ENCODE measurements around the gene AP3D1. TPM values are rescaled to one million over a fixed set of nuclear protein-coding genes. Genes with fewer than 3 reads are reported as not detected.

AP3D1 gene
- polyA plus RNA-seq, 4 donors: 96.5 to 124 (median 111) TPM

- no peak for DNase-seq (ENCODE audit: low read depth in 4 of 4, low spot score in 3 of 4)
Measured at GRCh38 chr19:2070986-2071673, 80.2 kb downstream of the AP3D1 start.

GRCh38 chr19:2070436-2070827 lies 80.9 kb downstream of the AP3D1 start:
- no peak for DNase-seq (ENCODE audit: low read depth in 4 of 4, low spot score in 3 of 4)

GRCh38 chr19:2064788-2065524 lies 86.4 kb downstream of the AP3D1 start:
- no peak for DNase-seq (ENCODE audit: low read depth in 4 of 4, low spot score in 3 of 4)

- DNase-seq (ENCODE audit: low read depth in 4 of 4, low spot score in 3 of 4): no peak
Measured at GRCh38 chr19:2064395-2064787, 87.0 kb downstream of the AP3D1 start.

- no peak for DNase-seq (ENCODE audit: low read depth in 4 of 4, low spot score in 3 of 4)
Measured at GRCh38 chr19:2063824-2064223, 87.5 kb downstream of the AP3D1 start.

GRCh38 chr19:2062770-2063169 lies 88.6 kb downstream of the AP3D1 start:
- DNase-seq (ENCODE audit: low read depth in 4 of 4, low spot score in 3 of 4): no peak

- no peak for DNase-seq (ENCODE audit: low read depth in 4 of 4, low spot score in 3 of 4)
Measured at GRCh38 chr19:2062389-2062729, 89.0 kb downstream of the AP3D1 start.

- peak; percentile 96 to 99 (median 97) for DNase-seq (ENCODE audit: low read depth in 4 of 4, low spot score in 3 of 4)
Measured at GRCh38 chr19:2061495-2062388, 89.6 kb downstream of the AP3D1 start.

GRCh38 chr19:2060884-2061494 lies 90.4 kb downstream of the AP3D1 start:
- DNase-seq (ENCODE audit: low read depth in 4 of 4, low spot score in 3 of 4): no peak

GRCh38 chr19:2059422-2060201 lies 91.8 kb downstream of the AP3D1 start:
- no peak for DNase-seq (ENCODE audit: low read depth in 4 of 4, low spot score in 3 of 4)

- no peak for DNase-seq (ENCODE audit: low read depth in 4 of 4, low spot score in 3 of 4)
Measured at GRCh38 chr19:2058570-2059421, 92.6 kb downstream of the AP3D1 start.

GRCh38 chr19:2057484-2058469 lies 93.6 kb downstream of the AP3D1 start:
- DNase-seq (ENCODE audit: low read depth in 4 of 4, low spot score in 3 of 4): no peak

GRCh38 chr19:2056837-2057192 lies 94.6 kb downstream of the AP3D1 start:
- no peak for DNase-seq (ENCODE audit: low read depth in 4 of 4, low spot score in 3 of 4)

GRCh38 chr19:2055931-2056836 lies 95.2 kb downstream of the AP3D1 start:
- no peak for DNase-seq (ENCODE audit: low read depth in 4 of 4, low spot score in 3 of 4)

GRCh38 chr19:2054763-2055162 lies 96.6 kb downstream of the AP3D1 start:
- no peak for DNase-seq (ENCODE audit: low read depth in 4 of 4, low spot score in 3 of 4)

- DNase-seq (ENCODE audit: low read depth in 4 of 4, low spot score in 3 of 4): no peak
Measured at GRCh38 chr19:2053601-2054389, 97.6 kb downstream of the AP3D1 start.

Measured in right renal pelvis (tissue), 4 donors.